Endometrial microvascular endothelial cells (primary cell): Measurements from ENCODE around the gene NDUFV1. TPM values are rescaled to one million over a fixed set of nuclear protein-coding genes. Genes with fewer than 3 reads are reported as not detected.
"Not testable (repeated sequence)": the region's sequence is repeated elsewhere in the genome, so short reads cannot be mapped to it uniquely, and the experiment has no call there.

Source experiments
- in situ Hi-C: cut with HindIII; loops from 2 replicates; pipeline ENCODE4 v1.10.0; 2017; ENCODE audit warnings: low sequenced_read_pairs, low pct_unique_long_range_greater_than_20kb; ENCODE audit errors: inconsistent ontology term
- total RNA-seq: library from RNA; depleted of rRNA; stranded (reverse); fragments of >200 nt; gene quantifications from one replicate; pipeline ENCODE4 v1.2.3, GENCODE V29; 2015; ENCODE audit errors: inconsistent ontology term

Gene NDUFV1
- total RNA-seq, 1 donor from 2014 or later = 254 TPM

DNA sequence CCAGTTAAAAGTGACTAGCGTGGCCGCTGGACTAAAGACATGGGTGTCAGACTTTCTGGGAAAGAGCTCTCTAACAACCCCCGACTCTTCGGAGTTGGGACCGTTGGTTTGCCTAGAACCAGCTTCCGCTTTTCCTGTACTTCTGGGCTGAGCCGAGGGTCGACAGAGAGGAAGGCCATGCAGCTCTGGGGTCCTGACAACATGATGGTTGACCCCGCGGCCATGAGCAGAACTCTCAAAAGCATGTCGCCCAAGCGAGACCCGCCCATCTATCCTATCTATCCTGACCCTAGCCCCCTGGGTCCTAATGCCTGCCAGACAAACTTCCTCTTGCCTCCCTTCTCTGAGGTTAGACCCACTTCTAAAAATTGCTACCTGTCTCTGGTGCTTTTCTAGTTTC is 13.9 kb downstream of the NDUFV1 start:
- in situ Hi-C loops = not testable (repeated sequence)

DNA sequence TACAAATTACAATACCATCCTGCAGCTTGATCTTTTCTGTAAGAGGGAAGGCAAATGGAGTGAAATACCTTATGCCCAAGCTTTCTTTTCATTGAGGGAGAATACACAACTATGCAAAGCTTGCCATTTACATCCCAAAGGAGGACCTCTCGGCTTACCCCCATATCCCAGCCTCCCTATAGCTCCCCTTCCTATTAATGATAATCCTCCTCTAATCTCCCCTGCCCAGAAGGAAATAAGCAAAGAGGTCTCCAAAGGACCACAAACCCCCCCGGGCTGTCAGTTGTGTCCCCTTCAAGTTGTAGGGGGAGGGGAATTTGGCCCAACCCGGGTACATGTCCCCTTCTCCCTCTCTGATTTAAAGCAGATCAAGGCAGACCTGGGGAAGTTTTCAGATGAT is 15.2 kb downstream of the NDUFV1 start:
- in situ Hi-C loops = not testable (repeated sequence)

DNA sequence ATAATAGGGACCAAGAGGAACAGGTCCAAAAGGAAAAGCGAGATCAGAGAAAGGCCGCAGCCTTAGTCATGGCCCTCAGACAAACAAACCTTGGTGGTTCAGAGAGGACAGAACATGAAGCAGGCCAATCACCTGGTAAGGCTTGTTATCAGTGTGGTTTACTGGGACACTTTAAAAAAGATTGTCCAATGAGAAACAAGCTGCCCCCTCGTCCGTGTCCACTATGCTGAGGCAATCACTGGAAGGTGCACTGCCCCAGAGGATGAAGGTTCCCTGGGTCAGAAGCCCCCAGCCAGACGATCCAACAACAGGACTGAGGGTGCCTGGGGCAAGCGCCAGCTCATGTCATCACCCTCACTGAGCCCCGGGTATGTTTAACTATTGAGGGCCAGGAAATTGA is 16.2 kb downstream of the NDUFV1 start:
- in situ Hi-C loops = not testable (repeated sequence)

DNA sequence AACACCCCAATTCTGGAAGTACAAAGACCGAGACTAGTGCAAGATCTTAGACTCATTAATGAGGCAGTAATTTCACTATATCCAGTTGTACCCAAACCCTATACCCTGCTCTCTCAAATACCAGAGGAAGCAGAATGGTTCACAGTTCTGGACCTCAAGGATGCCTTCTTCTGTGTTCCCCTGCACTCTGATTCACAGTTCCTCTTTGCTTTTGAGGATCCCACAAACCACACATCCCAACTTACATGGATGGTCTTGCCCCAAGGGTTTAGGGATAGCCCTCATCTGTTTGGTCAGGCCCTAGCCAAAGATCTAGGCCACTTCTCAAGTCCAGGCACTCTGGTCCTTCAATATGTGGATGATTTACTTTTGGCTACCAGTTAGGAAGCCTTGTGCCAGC is 17.1 kb downstream of the NDUFV1 start:
- in situ Hi-C loops = not testable (repeated sequence)

DNA sequence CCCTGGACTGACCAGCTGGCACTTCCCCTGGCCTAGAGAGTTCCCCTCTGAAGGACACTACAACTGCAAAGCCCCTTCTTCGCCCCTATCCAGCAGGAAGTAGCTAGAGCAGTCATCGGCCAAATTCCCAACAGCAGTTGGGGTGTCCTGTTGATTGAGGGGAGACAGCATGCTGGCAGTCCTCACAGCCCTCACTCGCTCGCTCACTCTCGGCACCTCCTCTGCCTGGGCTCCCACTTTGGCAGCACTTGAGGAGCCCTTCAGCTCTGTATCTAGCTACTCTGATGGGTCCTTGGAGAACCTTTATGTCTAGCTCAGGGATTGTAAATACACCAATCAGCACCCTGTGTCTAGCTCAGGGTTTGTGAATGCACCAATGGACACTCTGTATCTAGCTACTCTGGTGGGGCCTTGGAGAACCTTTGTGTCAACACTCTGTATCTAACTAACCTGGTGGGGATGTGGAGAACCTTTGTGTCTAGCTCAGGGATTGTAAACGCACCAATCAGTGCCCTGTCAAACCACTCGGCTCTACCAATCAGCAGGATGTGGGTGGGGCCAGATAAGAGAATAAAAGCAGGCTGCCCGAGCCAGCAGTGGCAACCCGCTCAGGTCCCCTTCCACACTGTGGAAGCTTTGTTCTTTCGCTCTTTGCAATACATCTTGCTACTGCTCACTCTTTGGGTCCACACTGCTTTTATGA is 19.5 kb downstream of the NDUFV1 start:
- in situ Hi-C loops = not testable (repeated sequence)

DNA sequence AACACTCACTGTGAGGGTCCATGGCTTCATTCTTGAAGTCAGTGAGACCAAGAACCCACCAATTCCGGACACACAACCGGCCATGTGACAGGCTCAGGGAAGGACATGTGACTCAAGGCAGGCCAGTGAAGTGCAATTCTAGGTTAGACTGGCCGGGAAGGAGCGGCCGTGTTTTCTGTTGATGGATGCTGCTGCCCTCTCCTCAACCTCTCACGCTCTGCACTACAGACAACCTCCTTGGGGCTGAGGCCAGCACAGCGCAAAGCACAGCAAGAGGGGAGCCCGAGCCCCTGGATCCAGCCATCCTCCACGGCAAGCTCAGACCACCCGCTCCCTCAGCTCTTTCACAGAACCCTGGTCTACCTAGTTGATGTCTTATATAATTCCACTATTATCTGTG is 20.2 kb downstream of the NDUFV1 start:
- in situ Hi-C loops = no loop called here

DNA sequence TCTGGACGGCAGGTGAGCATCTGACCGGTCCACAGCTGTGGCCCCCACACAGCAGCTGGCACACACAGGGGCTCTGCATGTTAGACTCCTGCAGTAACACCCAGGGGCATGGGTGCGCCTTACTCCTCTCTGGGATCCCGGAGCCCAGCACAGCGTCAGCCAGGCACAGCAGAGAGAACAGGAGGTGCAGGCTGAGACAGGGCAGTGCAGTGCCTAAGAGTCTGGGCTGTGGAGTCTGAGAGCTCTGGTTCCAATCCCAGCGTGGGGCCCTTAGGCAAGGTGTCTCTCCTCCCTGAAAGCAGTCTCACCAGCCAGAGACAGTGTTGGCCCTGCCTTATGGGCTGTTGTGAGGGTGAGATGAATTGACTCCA is 20.7 kb downstream of the NDUFV1 start:
- in situ Hi-C loops = no loop called here

DNA sequence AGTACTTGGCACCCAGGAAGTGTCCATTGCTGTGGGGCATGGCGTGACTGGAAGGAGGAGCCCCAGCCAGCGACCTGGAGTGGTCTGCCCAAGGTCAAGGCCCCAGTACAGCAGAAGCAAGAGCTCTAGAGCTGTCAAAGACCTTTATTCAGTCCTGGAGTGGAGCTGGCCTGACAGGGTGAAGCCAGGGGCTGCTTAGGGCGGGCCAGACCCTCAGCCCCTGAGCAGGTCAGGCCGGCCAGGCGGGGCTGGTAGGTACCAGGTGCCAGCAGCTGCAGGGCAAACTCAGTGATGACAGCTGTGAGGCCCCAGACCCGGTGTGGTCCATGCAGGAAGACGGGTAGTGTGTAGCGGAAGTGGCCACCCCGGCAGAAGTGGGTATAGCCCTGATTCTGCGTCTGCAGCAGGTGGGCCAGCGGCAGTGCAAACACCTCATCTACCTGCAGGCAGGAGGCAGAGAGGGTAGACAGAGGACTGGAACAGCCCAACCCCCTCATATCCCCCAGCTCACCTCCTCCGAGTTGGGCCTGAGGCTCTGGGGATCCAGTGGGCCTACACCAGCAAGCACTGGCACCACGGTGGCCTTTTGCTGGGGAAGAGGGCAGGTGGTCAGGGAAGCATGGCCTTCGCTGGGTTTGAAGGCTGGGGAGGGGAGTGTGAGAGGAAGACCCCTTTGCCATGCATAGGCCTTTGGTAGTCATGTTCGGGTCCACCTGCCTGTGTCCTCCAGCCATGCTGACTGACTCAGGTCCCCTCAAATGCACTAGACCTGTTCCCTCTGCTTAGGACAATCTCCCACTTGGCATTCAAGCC is 21.3 kb downstream of the NDUFV1 start:
- in situ Hi-C loops = no loop called here

DNA sequence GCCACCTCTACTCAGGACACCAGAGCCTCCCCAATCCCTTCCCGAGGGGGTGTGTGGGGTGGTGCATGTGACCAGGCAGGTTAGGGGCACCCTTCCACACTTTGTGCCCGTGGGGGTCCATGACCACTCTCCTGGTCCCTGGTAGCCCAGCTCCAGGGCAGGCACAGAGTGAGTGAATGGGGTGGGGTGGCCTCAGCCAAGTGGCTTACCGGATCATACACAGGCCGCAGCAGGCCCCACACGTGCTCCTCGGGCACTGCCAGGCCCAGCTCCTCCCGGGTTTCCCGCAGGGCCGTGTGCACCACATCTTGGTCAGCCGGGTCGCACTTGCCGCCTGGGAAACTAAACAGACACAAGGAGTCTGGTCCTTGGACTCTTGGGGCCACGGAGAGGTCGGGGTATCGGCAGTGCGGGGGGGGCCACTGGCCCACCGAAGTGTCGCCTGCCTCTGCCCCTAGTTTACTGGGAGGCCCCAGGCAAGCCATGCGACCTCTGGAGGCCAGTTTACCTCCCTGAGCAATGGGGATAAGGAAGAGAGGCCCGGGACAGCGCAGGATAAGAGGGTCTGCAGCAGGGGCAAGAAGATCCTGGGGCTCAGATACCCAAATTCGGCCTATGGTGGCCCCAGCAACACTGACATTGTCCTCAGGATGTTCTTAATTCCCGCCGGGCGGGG is 22.1 kb downstream of the NDUFV1 start:
- in situ Hi-C loops = no loop called here

DNA sequence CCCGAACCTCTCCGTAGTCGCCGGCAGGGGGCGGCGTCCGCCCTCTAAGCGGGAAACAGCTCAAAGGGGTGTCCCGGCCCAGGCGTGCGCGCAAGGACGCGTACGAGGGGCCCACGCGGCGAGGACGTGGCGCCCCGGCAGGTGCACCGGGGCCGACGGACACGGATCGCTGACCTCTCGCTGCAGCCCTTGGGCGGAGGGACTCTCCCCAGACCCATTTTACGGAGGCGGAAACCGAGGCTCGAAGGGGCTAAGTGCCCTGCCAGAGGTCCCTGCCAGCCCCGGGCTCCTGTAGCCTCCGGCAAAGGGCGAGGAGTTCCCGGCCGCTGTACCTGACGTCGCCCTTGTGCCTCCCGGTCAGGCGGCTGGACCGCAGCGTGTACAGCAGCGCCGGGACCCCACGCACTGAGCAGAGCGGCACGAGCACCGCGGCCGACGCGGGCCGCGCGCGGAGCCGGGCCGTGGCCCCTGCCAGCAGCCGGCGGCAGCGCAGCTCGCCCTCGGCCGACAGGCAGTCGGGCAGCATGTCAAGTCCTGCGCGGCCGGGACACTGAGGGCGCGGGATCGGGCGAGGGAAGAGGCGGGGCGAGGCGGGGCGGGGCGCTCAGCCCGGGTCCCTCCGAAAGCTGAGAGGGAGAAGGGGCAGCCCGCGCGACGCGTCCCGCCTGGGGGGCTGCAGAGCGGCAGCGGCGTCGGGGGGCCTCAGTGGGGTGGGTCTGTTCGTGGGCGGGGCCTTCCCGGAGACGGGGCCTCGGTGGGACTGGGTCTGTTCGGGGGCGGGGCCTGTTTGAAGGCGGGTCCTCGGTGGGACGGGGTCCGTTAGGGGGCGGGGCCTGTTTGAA is 22.9 kb downstream of the NDUFV1 start, which contains the start of gene NUDT8:
Gene NUDT8, minus strand, starts transcription at position 552 of the 842 bp plus-strand sequence. Its CDS starts 26 bp downstream, at position 526.
- in situ Hi-C loops = no loop called here

DNA sequence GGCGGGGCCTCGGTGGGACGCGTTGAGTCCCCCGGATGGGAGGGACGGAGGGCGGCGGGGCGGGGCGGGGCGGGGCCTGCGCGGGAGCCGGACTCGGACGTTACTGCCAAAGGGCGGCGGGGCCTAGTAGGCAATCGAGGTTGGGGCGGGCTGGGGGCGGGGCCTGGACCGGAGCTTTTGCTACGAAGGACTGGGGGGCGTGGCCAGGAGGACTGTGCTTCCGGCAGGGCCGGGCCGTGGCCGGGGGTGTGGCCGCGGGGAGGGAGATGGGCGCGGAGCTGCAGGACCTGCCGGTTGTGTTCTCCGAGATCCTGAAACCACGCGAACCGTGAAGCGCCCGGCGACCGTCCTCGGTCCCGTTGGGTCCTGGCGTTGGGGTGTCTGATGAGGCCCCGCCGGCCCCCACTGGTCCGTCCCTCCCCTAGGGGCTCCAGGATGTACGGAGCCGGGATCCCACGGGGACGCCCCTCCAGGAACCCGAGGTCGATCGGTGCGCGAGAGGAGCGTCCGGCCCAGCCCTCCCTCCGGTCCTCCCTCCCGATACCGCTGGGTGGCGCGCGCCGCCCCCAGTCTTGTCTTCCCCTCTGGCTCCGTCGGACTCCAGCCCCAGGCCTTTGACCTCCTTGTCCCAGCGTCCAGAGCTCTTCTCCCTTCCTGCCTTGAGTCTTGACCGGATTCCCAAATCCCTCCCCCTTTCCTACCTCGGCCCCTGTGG is 23.6 kb downstream of the NDUFV1 start:
- in situ Hi-C loops = no loop called here

DNA sequence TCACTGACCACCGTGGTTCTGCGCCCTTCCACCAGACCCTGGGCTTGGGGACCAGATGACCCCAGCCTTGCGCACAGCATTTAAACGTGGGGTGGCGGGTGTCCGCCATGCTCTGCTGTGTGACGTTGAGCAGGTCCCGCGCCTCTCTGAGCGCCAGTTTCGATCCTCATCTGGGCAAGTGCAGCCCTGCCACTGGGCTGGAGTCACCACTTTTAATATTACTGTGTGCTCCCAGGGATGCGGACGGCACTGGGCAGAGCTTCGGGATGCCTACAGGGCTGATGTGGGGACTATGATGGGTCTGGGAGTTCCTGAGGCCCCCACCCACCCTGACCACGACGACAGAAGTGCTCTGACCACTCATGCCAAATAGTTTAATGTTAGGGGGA is 24.2 kb downstream of the NDUFV1 start:
- in situ Hi-C loops = no loop called here

DNA sequence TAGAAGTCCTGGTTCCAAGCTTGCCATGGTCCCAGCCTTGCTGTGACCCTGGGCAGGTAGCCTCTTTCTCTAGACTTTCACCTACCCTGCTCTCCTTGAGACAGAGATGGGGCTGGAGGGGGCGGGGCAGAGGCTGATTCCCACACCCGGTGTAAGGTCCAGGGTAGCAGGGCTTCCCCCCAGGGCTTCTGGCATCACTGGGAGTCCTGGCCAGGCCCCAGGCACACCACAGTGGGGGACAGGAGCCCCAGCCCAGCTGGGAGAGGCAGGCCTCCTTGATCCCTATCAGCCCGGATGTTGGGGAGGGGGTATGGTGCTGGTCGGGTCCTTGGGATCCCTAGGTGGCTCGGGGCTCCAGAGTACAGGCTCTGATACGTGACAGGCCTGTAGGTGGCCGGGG is 24.7 kb downstream of the NDUFV1 start:
- in situ Hi-C loops = no loop called here

DNA sequence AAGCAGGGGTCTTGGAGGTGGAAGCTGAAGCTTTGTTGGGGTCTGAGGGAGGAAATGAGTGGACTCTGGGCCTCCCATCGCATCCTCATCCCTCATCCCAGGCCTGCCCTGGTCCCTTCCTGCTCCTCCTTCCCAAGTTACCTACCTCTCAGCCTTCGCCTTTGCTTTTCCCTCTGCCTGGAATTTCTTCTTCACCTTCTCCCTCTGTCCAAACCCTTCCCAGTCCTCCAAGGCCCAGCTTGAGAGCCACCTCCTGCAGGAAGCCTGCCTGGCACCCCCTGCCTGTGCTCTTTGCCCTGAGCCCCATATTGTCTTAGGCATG is 25.1 kb downstream of the NDUFV1 start:
- in situ Hi-C loops = no loop called here

DNA sequence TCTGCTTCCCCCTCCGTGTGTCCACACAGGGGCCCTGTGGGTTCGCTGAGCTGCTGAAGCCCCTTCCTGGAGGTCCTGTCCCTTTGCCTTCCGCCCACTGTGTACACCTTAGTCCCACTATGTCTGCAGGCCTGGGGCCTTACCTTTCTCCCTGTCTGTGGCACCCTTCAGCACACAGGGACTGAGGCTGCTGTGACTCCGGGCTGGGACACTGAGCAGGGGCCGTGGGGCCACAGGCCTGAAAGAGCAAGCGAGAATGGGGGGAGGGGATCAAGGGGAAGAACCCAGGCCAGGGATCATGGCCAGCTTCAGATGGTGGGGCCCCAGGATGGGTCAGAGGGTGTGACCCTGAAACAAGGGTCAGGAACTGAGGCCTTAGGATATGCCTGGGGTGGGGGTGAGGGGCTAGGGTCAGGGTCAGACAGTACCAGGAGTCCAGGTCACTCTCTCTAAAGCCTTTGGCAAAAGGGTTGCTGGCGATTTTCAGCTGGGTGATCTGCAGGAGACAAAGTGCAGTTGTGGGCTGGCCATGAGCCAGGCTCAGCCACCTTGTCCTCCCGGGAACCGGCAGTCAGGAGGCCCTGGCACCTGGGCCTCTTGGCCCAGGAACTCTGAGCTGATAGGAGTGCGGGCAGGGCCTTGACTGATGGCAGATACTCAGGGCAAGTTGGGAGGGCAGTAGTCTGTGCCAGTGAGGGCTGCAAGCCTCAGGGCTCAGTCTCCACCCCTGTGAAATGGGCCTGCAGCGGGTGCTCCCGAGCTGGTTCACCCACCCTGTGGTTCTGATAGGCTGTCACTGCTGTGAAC is 25.6 kb downstream of the NDUFV1 start:
- in situ Hi-C loops = no loop called here

DNA sequence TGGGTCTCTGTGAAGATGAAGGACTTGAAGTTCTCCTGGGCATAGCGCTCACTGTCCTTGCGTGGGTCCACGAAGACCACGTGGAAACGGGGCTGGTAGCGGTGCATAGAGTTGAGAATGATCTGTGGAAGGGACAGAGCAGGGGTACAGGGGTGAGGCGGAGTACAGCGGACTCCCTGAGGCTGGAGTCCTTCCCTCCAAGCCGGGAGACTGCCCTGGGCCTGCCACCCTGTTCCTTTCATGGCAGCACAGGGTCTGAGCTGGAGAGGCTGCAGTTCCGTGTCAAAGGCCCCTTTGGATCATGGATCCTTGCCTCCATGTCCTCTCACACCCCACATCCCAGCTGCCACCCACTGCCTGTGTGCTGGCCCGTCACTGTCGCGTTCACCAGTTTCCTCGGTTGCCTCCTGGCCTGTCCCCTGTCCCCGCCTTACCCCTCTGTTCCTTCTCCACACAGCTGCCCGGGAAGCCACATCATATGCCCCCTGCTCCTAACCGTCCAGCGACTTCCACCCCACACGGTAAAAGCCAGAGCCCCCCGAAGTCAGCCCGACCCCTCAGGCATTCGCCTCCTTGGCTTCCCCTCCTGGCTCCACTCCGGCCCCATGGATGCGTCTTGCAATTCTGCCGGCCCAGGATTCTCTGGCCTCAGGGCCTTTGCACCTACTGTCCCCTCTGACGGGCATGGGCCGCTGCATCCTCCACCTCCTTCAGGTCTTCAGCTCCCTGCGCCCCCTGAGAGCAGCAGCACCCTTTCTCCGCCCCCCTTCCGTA is 26.4 kb downstream of the NDUFV1 start:
- in situ Hi-C loops = no loop called here

DNA sequence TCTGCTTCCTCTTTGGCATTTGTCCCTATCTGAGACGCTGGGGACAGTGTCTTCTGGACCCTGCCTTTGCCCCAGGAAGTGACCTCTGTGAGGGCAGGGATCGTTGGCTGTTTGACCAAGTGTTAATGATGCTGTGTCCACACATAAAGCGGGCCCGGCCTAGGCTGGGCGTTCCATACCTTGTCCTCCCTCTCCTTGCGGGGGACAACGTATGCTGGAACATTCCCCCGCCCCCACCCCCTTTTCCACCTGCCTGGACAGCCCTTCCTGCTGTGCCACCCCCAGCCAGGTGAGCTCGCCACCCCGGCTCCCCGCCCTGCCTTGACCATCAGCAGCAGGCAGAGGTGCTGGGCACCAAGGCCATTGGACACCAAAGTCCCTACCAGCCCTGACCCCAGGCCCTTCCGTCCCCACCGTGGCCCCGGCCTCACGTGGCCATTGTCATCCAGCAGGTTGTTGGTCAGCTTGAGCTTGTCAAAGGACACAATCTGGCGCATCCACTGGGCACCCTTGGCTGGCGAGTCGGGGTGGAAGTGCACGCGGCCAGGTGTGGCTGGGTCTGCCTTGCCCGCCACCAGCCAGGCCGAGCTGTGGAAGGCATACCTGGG is 27.1 kb downstream of the NDUFV1 start:
- in situ Hi-C loops = no loop called here
